ENCODE measurements around the gene RAD51AP2. TPM values are rescaled to one million over a fixed set of nuclear protein-coding genes. Genes with fewer than 3 reads are reported as not detected.
"Not testable (repeated sequence)": the region's sequence is repeated elsewhere in the genome, so short reads cannot be mapped to it uniquely, and the experiment has no call there.

RAD51AP2 gene
- total RNA-seq: not detected in 2 replicates

GRCh38 chr2:17518212-17519154 lies at the start of gene RAD51AP2:
Gene RAD51AP2, minus strand, starts transcription at chr2:17518440. Its CDS starts 25 bp downstream, at chr2:17518415.
- intact Hi-C loops (cut with micrococcal nuclease): no loop called here

GRCh38 chr2:17565726-17566125 lies 47.5 kb upstream of the RAD51AP2 start:
- intact Hi-C loops (cut with micrococcal nuclease): not testable (repeated sequence)

- intact Hi-C loops (cut with micrococcal nuclease): no loop called here
Measured at GRCh38 chr2:17558878-17559277, 40.6 kb upstream of the RAD51AP2 start.

GRCh38 chr2:17558053-17558452 lies 39.8 kb upstream of the RAD51AP2 start:
- intact Hi-C loops (cut with micrococcal nuclease): no loop called here

GRCh38 chr2:17557596-17557995 lies 39.4 kb upstream of the RAD51AP2 start:
- intact Hi-C loops (cut with micrococcal nuclease): no loop called here

GRCh38 chr2:17555150-17555549 lies 36.9 kb upstream of the RAD51AP2 start:
- intact Hi-C loops (cut with micrococcal nuclease): no loop called here

- intact Hi-C loops (cut with micrococcal nuclease): no loop called here
Measured at GRCh38 chr2:17550907-17551306, 32.7 kb upstream of the RAD51AP2 start.

- intact Hi-C loops (cut with micrococcal nuclease): no loop called here
Measured at GRCh38 chr2:17547737-17548136, 29.5 kb upstream of the RAD51AP2 start.

- intact Hi-C loops (cut with micrococcal nuclease): no loop called here
Measured at GRCh38 chr2:17547237-17547636, 29.0 kb upstream of the RAD51AP2 start.

GRCh38 chr2:17545680-17546613 lies 27.7 kb upstream of the RAD51AP2 start:
- intact Hi-C loops (cut with micrococcal nuclease): no loop called here

- intact Hi-C loops (cut with micrococcal nuclease): no loop called here
Measured at GRCh38 chr2:17544256-17544655, 26.0 kb upstream of the RAD51AP2 start.

- intact Hi-C loops (cut with micrococcal nuclease): no loop called here
Measured at GRCh38 chr2:17543848-17544247, 25.6 kb upstream of the RAD51AP2 start.

GRCh38 chr2:17543131-17543660 lies 25.0 kb upstream of the RAD51AP2 start:
- intact Hi-C loops (cut with micrococcal nuclease): no loop called here

- intact Hi-C loops (cut with micrococcal nuclease): no loop called here
Measured at GRCh38 chr2:17542471-17542870, 24.2 kb upstream of the RAD51AP2 start.

- intact Hi-C loops (cut with micrococcal nuclease): no loop called here
Measured at GRCh38 chr2:17541531-17541950, 23.3 kb upstream of the RAD51AP2 start.

- intact Hi-C loops (cut with micrococcal nuclease): no loop called here
Measured at GRCh38 chr2:17540813-17541530, 22.7 kb upstream of the RAD51AP2 start.

GRCh38 chr2:17540093-17540812 lies 22.0 kb upstream of the RAD51AP2 start, which contains the start of gene VSNL1:
Gene VSNL1, plus strand, starts transcription at chr2:17540696. Its CDS starts 51,379 bp downstream, at chr2:17592075.
- intact Hi-C loops (cut with micrococcal nuclease): no loop called here

- intact Hi-C loops (cut with micrococcal nuclease): loop anchor here (5.0 kb wide), 1 partner anchor 1813 kb away; no protein-coding TSS in a partner anchor
Measured at GRCh38 chr2:17539611-17540092, 21.4 kb upstream of the RAD51AP2 start.

GRCh38 chr2:17538844-17539554 lies 20.8 kb upstream of the RAD51AP2 start:
- intact Hi-C loops (cut with micrococcal nuclease): loop anchor here (1.0 to 5.0 kb wide), 2 partner anchors 68 to 1813 kb away; no protein-coding TSS in a partner anchor
